Thymus (tissue), 11 donors: Measurements from ENCODE around the gene FAM32A. TPM values are rescaled to one million over a fixed set of nuclear protein-coding genes. Genes with fewer than 3 reads are reported as not detected.

Source experiments
- DNase-seq, 9 donors: peaks; one replicate each; pipeline ENCODE4 v3.0.0-alpha.2; 2013; ENCODE audit warnings: low spot score in 9 of 9, low read depth in 6 of 9, missing footprints in 1 of 9
- H3K27ac ChIP-seq, 2 donors: one replicate each; pipeline ENCODE4 v1.5.1; 2013; ENCODE audit warnings: control low read depth in 1 of 2, low read depth in 1 of 2, low read length in 1 of 2, mild to moderate bottlenecking in 1 of 2, moderate library complexity in 1 of 2
- H3K27me3 ChIP-seq, 2 donors: one replicate each; pipeline ENCODE4 v1.5.1; 2013; ENCODE audit warnings: low read length in 1 of 2; ENCODE audit not compliant: control insufficient read depth in 2 of 2, insufficient read depth in 1 of 2
- H3K36me3 ChIP-seq, 2 donors: one replicate each; pipeline ENCODE4 v1.5.1; 2013; ENCODE audit warnings: low read length in 1 of 2, mild to moderate bottlenecking in 1 of 2, moderate library complexity in 1 of 2; ENCODE audit not compliant: control insufficient read depth in 2 of 2, insufficient read depth in 2 of 2
- H3K4me1 ChIP-seq, 2 donors: one replicate each; pipeline ENCODE4 v1.5.1; 2013; ENCODE audit warnings: low read length in 2 of 2; ENCODE audit not compliant: control insufficient read depth in 2 of 2, insufficient read depth in 2 of 2
- H3K4me3 ChIP-seq, 2 donors: one replicate each; pipeline ENCODE4 v1.5.1; 2013; ENCODE audit warnings: low read length in 2 of 2, control low read depth in 1 of 2, mild to moderate bottlenecking in 1 of 2
- H3K9me3 ChIP-seq, 2 donors: one replicate each; pipeline ENCODE4 v1.5.1; 2013; ENCODE audit warnings: low read length in 1 of 2, mild to moderate bottlenecking in 1 of 2; ENCODE audit not compliant: control insufficient read depth in 2 of 2, insufficient read depth in 1 of 2
- WGBS: extraction: QIAGEN DNeasy Blood & Tissue Kit; methylation state at CpG from one replicate; pipeline ENCODE4 v1.1.7; 2013; 5-methylcytosine and 5-hydroxymethylcytosine counted together
- polyA plus RNA-seq: library from polyadenylated mRNA; stranded (reverse); fragments of 200-250 nt; gene quantifications from one replicate; pipeline ENCODE4 v1.2.3, GENCODE V29; 2013
- total RNA-seq: library from RNA; stranded (reverse); fragments of 120-200 nt; gene quantifications from one replicate; pipeline ENCODE4 v1.2.4, GENCODE V29; 2013
- donor health status: healthy.

Gene FAM32A
- total and polyA plus RNA-seq, 2 donors, result 94.2 to 106 TPM

DNA sequence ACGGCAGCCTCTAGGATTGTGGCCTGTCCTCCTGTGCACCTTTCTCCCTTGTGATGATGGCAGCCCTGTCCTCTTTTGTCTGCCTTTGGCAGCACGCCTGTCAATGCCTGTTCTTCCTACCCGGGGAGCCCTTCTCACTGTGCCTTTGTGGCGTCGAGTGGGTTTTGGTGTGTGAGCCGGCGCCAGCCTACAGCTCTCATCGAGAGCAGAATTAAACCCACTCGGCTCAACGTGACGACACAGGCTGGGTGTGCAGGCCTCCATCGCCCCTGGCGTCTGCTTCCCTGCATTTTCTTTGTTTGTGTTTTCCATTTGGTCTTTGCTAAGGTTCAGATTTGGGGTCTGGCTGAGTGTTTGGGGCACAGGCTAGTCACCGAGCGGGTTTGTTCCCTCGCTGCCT lies 46.9 kb downstream of the FAM32A start:
- no peaks in the 10 kb centered on the region for H3K27me3 ChIP-seq
- no peak overlapping the region for H3K4me3 ChIP-seq
- peaks cover 0 to 6% of the 10 kb centered on the region in 2 donors for H3K9me3 ChIP-seq
- WGBS, result 98% methylated on average over 16 of the region's 16 CpGs
- H3K36me3 ChIP-seq, result peaks cover 80 to 81% of the 10 kb centered on the region in 2 donors
- H3K27ac ChIP-seq, result no peak overlapping the region
- H3K4me1 ChIP-seq, result peaks cover 0 to 13% of the 10 kb centered on the region in 2 donors
- DNase-seq, result no peak

DNA sequence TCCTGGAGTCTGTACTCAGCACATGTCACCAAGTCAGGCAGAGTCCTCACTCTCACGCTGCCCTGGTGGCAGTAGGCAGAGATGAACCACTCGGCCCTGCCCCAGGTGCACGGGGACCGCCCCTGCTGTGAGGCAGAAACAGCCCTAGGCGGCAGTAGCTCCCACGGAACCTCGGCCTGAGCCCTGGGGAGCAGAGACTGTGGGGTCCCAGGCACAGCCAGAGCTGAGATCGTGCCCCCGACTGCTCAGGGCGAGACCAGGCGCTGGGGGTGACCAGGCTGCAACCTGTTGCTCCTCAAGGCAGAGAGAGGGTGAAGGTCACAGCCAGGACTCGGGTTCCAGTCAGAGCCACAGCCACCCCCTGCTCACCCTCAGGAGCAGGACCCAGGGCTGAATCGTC lies 47.4 kb downstream of the FAM32A start:
- H3K27me3 ChIP-seq, result no peaks in the 10 kb centered on the region
- DNase-seq, result no peak

DNA sequence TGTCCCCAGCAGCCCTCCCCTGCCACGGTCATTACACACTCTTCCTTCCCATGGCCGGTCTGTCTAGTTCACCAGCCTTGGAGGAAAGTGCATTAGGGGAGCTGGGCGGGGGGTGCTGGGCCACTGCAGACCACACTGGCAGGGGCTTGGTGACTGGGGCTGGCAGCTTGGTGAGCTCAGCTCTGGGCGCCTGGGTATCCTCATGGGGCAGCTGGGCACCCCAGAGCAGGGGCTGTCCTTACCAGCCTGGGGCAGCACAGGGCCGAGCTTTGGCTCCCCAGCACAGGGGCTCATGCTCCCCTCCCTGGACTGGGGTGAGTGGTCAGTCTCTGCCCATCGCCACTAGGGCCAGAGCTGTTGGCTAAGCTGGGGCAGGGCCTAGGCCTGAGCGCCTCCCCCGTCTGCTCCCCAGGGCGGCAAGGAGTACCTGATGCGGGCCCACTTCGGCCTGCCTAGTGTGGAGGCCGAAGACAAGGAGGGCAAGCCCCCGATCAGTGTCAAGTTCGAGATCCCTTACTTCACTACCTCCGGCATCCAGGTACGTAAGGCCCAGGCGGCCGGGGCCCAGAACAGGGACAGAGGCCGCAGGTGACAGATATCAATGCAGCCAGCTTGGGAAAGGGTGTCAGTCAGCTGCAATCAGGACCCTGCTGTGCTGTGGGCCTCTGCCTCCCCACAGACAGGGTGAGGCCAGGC lies 48.0 kb downstream of the FAM32A start:
- H3K36me3 ChIP-seq, result peaks cover 68 to 71% of the 10 kb centered on the region in 2 donors
- no peaks in the 10 kb centered on the region for H3K27me3 ChIP-seq
- H3K27ac ChIP-seq, result no peak overlapping the region
- H3K4me1 ChIP-seq, result peaks cover 0 to 15% of the 10 kb centered on the region in 2 donors
- H3K4me3 ChIP-seq, result no peak overlapping the region
- DNase-seq, result no peak
- 98% methylated on average over 19 of the region's 19 CpGs for whole genome bisulfite sequencing
- peaks cover 0 to 9% of the 10 kb centered on the region in 2 donors for H3K9me3 ChIP-seq

More for the DNA sequence above, 47.4 kb downstream of the FAM32A start:
- Histone ChIP-seq H3K9me3 (peaks cover 0 to 9% of the 10 kb centered on the region in 2 donors), H3K27ac (no peak overlapping the region), H3K4me1 (peaks cover 0 to 13% of the 10 kb centered on the region in 2 donors), H3K4me3 (no peak overlapping the region), H3K36me3 (peaks cover 75 to 77% of the 10 kb centered on the region in 2 donors)
- WGBS, result 96% methylated on average over 13 of the region's 13 CpGs

DNA sequence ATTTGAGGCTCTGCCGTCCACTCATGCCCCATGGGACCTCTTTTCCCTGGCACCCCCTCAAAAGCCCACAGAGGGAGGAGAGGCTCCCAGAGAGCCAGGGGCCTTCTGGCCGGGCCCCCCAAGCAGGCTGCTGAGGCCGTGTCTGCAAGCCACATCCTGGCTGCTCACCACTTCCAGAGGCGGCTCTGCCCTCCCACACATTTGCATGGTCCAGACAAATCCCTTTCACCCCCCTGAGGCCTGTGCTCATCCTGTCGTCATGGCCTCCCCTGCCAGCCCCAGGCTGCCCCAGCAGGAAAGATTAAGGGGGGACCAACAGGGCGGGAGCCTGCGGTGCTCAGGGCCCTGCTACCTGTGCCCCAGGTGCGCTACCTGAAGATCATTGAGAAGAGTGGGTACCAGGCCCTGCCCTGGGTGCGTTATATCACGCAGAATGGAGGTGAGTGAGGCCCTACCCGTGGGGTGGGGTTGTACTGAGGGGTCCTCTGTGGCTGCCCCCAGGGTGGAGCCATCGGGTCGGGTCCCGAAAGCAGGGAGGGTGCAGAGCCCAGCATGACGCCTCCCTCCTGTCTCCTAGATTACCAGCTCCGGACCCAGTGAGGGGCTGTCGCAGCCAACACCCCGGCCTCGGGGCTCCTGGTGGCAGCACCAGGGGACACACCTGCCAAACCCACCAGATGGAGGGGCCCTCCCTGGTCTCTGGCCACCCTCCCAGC lies 48.8 kb downstream of the FAM32A start:
- Histone ChIP-seq H3K4me3 (no peak overlapping the region), H3K27ac (no peak overlapping the region), H3K9me3 (peaks cover 0 to 9% of the 10 kb centered on the region in 2 donors), H3K27me3 (no peaks in the 10 kb centered on the region), H3K4me1 (peaks cover 0 to 14% of the 10 kb centered on the region in 2 donors), H3K36me3 (peaks cover 61 to 63% of the 10 kb centered on the region in 2 donors)
- no peak for DNase-seq
- WGBS, result 96% methylated on average over 19 of the region's 19 CpGs

DNA sequence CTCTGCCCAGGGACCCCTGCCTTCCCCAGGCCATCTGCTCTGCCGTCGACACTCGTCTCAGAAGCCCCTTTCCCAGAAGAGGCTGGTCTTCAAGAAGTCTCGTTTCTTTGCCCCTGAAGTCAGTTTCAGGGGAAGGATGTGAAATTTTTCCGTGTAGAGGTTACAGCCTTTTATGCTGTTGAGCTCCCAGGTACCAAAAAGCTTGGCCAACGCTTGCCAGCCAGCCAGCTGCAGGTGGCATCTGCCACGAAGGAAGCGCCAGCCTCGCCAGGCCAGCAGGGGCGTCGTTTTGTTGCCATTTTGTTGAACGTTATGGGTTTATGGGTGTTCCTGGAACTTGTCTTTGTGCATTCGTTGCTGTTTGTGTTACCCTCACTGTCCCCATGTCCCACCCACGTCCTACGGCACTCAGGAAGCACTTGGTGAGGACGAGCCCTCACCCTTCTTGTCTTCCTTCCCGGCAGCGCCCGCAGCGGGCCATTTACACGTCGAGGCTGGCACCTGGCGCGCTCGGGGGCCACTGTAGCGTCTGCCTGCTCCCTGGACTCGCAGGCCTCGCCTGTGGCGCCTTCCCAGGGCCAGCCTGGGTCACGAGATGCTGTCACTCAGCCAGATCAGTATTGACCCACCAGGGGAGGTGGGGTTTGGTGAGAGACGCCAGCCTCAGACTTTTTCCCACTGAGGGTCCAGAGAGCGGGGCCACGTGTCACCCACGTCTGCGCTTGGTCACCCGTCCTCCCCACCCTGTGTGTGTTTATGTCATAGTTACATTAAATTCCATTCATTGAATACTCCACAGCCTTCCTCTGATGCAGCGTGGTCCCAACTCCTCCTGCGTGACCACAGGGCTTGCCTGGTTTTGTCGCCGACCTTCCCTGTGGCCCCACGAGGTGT lies 49.6 kb downstream of the FAM32A start:
- DNase-seq, result no peak
- peaks cover 0 to 14% of the 10 kb centered on the region in 2 donors for H3K4me1 ChIP-seq
- H3K27me3 ChIP-seq, result no peaks in the 10 kb centered on the region
- 91% methylated on average over 41 of the region's 41 CpGs for WGBS
- H3K4me3 ChIP-seq, result no peak overlapping the region
- peaks cover 53 to 55% of the 10 kb centered on the region in 2 donors for H3K36me3 ChIP-seq
- H3K9me3 ChIP-seq, result peaks cover 0 to 9% of the 10 kb centered on the region in 2 donors
- H3K27ac ChIP-seq, result no peak overlapping the region

DNA sequence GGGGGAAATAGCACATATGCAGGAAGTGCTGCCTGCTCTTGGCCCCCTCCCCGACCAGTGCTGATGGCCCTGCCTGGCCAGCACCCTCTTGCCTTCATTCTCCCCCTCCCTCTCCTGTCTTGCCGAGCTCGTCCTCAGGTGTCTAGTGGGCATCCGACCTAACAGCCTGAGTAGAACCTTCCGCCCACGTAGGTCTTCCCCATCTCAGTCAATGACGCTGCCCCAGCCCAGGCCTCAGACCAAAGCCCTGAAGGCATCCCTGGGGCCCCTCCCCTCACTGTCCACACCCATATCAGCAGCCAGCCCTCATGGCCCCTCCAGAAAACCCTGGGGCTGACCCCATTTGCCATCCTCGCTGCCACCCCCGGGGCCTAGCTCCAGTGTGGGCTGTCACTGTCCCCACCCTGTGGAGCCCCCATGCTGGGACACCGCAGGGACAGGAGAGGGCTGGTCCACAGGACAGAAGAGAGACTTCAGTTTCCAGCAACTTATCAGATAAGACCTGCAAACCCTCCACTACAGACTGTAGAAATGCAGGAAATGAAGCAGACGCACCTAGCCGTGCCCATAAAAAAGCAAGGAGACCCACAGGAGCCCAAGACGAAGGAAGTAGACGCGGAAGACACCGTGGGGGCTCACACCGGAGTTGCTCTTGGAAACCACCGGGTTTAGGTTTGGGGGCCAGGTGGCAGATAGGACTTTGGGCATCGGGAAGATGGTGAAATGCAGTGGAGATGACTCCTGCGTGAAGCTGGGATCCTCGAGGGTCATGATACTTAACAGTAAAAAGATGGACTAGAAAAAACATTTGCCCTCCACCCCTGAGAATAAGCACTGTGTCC lies 50.8 kb downstream of the FAM32A start:
- Histone ChIP-seq H3K4me3 (no peak overlapping the region), H3K27ac (peak overlapping the region in 1 of 2 donors; percentile 37), H3K36me3 (peaks cover 52 to 53% of the 10 kb centered on the region in 2 donors), H3K4me1 (peaks cover 0 to 14% of the 10 kb centered on the region in 2 donors), H3K27me3 (no peaks in the 10 kb centered on the region), H3K9me3 (peaks cover 0 to 9% of the 10 kb centered on the region in 2 donors)
- WGBS, result 95% methylated on average over 21 of the region's 21 CpGs
- DNase-seq, result no peak

Other genes with a start within 250 kb of the FAM32A start
- gene OR10H4, start 236.4 kb upstream of the FAM32A start, total RNA-seq, result not detected
- not detected for gene OR10H4, start 236.4 kb upstream of the FAM32A start, polyA plus RNA-seq
- gene TPM4, start 108.9 kb upstream of the FAM32A start, total RNA-seq, result 131 TPM
- 253 TPM for gene TPM4, start 108.9 kb upstream of the FAM32A start, polyA plus RNA-seq
- gene RAB8A, start 73.5 kb upstream of the FAM32A start, total RNA-seq, result 35.3 TPM
- 32.8 TPM for gene RAB8A, start 73.5 kb upstream of the FAM32A start, polyA plus RNA-seq
- 17.1 TPM for gene HSH2D, start 41.7 kb upstream of the FAM32A start, total RNA-seq
- gene HSH2D, start 41.7 kb upstream of the FAM32A start, polyA plus RNA-seq, result 40.4 TPM
- gene CIB3, start 11.9 kb upstream of the FAM32A start, total RNA-seq, result 1.0 TPM
- 0.48 TPM for gene CIB3, start 11.9 kb upstream of the FAM32A start, polyA plus RNA-seq
- gene AP1M1, start 12.5 kb downstream of the FAM32A start, total RNA-seq, result 38.4 TPM
- 36.9 TPM for gene AP1M1, start 12.5 kb downstream of the FAM32A start, polyA plus RNA-seq
- gene KLF2, start 139.4 kb downstream of the FAM32A start, total RNA-seq, result 5.1 TPM
- gene KLF2, start 139.4 kb downstream of the FAM32A start, polyA plus RNA-seq, result 16.5 TPM